Measurements from ENCODE around the gene CTSE.
"Not testable (repeated sequence)": the region's sequence is repeated elsewhere in the genome, so short reads cannot be mapped to it uniquely, and the experiment has no call there.

CTSE gene

DNA sequence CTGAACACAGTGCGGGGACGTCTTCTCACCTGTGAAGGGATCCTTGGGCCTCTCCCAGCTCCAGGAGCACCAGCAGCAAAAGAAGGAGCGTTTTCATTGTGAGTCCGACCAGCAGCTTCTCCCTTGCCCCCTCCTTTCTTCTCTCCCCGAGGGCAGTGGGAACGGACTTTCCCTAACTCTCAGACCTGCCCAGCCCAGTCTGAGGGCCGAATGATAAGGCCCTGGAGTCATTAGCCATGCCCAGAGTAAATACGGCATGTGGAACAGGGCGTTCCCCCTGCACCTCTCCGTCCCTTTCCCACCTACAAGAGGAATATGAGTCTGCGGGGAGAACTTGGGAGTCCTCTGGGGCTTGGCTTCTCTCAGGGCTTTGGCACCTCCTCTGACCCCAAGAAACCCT lies at the start of gene CTSE:
TSS of gene CTSE (minus strand) at position 201 of the 400 bp plus-strand sequence. CDS start at position 97, 104 bp downstream.
- DNase-seq (ENCODE audit: low spot score) = no peak

DNA sequence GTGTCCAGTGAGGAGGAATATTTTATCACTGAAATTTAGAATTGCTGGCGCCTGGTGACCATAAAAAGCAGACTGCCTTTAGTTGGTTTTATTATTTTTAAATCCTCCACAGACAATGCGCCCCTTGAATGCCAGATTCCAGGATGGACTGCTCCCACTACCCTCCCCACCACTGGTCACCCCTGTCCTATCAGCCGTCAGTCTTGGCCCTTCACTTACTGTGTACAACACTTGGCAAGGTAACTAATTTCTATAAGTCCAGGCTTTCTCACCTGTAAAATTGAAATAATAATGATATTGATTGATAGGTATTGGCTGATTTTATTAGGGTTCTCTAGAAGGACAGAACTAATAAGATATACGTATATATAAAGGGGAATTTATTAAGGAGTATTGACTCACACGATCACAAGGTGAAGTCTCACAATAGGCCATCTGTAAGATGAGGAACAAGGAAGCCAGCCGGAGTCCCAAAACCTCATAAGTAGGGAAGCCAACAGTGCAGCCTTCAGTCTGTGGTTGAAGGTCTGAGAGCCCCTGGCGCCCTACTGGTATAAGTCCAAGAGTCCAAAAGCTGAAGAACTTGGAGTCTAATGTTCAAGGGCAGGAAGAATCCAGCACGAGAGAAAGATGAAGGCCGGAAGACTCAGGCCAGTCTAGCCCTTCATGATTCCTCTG lies 47.1 kb upstream of the CTSE start:
- DNase-seq (ENCODE audit: low spot score) = no peak

DNA sequence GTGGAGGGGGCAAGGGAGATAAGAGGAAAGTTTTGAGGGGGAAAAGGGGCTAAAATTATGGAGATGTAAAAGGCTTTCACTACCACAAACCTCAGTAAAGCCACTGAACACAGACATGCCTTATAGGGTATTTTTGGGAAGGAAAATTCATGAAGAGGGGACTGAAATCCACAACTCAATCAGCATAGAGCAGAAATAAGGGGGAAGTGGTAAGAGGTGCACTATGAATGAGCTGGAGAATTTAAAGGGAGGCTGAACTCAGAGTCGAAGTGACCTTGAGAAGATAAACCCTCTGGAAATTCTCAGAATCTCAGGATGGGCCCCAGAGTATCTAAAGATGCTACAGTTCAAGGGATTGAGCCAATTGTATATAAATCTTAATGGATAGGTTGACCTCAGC lies 44.6 kb upstream of the CTSE start:
- DNase-seq (ENCODE audit: low spot score) = no peak

DNA sequence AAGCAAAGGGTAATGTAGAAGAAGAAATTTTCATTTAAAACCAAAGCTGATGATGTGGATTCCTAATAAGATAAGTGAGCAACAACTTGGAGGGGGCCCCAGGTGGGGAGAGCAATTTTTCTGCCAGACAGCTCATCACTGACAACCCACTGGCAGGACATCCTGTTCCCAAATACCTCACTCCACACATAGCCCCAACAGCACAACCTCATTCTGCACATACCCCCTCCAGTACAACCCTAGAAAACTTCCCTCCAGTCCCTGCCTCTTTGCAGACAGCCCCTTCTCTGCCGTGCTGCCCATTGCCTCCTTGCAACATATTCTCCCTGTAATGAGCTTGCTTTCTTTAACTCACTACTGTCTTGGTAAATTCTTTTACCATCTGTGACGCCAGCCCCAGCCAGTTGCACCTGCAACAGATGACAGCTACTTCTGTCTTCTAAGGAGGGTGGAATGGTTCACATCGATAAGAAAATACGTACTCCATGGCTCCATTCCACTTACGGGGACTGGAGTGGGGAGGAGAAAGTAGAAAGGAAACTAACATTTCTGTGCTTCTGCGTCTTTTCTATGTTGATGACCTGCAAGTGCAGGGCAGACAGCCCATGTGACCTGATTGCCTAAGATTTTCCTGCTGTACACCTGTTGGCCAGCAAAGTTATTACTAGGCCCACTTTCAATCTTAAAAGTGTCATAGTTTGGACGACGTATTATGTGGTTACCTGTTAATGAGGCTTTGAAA lies 44.0 kb upstream of the CTSE start:
- DNase-seq (ENCODE audit: low spot score) = no peak

DNA sequence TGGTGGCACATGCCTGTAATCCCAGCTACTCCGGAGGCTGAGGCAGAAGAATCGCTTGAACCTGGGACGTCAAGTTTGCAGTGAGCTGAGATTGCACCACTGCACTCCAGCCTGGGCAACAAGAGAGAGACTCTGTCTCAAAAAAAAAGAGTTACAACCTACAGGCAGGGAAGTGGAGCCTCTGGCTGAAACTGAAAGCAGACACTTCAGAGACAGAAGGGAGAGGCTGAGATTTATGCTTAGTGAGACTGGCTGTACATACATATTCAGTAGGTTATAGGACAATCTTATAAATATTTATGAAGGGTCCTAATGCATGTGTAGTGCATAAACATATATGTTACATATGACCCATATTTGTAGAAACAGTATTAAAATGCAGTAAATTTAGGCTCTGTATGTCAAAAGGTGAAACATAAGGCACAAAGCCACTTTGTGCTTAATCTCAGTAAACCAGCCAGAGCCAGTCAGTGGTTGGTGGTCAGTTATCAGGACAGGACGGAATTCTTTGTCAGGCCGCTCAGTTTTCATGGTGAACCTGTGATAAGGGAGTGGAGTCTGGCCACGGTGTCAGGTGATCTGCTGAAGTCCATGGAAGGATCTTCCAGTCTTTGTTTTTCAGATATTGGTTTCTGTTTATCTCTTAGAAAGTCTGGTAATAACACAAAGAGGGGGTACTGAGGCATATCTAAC lies 42.9 kb upstream of the CTSE start:
- no peak for DNase-seq (ENCODE audit: low spot score)

DNA sequence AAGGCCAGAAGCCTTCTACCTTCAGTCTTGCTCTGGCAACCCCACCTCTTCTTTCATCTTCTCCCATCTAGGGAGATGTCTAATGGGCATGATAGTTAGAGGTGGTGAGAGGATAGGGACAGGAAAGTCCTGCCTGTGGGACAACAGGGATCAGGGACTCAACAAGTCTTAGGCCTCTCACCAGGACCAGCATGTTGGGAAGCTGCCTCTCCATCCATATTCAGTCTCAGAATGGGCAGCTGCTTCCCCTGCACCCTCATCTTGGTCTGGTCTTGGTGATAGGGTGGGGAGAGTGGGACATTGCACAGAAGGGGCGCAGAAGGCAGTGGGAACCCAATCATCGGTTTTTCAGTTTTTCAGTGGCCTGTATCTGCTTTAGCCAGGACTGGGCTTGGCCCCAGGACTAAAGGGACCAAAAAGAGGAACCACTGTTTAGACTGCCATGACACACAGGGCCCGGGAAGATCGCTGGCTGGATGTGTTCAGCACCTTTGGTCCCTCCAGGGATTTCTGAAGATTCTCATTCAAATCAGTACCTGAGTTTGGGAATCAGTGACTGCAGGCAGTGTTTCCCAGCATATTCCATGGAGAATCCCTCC lies 42.0 kb upstream of the CTSE start:
- no peak for DNase-seq (ENCODE audit: low spot score)

DNA sequence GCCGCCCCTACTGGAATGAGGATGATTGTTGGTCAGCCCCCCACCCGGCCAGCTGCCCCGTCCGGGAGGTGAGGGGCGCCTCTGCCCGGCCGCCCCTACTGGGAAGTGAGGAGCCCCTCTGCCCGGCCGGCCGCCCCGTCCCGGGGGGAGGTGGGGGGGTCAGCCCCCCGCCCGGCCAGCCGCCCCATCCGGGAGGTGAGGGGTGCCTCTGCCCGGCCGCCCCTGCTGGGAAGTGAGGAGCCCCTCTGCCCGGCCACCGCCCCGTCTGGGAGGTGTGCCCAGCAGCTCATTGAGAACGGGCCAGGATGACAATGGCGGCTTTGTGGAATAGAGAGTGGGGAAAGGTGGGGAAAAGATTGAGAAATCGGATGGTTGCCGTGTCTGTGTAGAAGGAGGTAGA lies 40.8 kb upstream of the CTSE start:
- DNase-seq (ENCODE audit: low spot score) = not testable (repeated sequence)

DNA sequence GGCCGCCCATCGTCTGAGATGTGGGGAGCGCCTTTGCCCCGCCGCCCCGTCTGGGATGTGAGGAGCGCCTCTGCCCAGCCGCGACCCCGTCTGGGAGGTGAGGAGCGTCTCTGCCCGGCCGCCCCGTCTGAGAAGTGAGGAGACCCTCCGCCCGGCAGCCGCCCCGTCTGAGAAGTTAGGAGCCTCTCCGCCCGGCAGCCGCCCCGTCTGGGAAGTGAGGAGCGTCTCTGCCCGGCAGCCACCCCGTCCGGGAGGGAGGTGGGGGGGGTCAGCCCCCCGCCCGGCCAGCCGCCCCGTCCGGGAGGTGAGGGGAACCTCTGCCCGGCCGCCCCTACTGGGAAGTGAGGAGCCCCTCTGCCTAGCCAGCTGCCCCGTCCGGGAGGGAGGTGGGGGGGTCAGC lies 40.3 kb upstream of the CTSE start:
- not testable (repeated sequence) for DNase-seq (ENCODE audit: low spot score)

DNA sequence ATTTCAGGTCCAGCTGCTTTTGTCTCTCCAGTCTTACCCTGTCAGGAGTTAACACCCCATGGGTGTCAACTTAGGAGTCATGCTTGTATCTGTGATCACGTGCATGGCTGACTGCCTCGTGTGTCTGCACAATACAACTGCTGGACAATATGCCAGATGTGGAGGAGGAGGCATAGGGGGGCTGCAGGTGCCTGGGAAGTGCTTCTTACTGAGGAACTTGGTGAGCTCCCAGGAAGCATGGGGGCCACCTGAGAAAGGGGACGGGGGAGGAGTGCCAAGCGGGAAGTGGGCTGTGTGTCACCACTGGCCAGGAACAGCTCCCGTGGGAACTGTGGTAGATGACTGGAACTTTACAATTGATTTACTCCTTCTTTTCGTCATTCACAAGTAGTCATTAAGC lies 38.8 kb upstream of the CTSE start:
- DNase-seq (ENCODE audit: low spot score) = no peak

DNA sequence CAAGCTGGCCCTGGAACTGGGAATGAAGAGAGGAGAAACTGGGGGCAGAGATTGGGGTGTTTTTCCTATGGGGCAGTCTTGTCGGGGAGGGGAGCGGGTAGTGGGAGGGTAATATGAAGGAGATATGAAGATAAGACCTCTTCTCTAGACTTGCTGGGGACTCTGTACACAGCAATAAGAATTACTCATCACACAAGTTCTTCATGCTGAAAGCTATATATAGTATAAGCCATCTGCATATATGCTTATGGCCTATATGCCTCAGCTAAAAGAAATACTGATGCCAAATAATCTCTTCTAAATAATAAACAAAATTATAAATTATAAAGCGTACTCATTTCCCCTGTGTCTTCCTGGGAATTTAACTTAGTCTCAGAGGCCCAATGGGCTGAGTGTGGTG lies 37.1 kb upstream of the CTSE start:
- no peak for DNase-seq (ENCODE audit: low spot score)

DNA sequence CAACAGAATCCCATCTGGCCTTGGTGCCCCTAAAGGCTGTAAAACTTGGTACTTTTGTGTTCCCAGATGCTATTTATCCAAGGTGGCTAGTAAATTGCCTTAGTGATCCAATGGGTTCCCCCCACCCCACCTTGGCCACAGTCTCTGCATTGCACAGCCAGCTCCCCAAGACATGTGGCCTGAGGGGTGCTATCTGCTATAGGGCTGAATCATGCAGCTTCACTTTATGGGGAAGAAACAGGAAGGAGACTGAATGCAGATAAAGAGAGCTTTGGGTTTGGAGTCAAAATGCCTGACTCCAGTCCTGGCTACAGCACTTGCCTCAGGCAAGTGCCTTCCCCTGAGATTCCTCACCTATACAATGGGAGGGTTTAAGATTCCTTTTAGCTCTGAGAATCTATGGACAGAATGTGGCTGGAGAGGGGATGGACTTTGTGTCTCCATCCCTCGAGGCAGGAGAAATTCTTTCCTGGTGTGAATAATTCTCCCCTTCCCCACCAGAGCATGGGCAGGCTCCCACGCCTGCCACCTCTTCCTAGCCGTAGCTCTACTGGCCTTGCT lies 35.7 kb upstream of the CTSE start:
- DNase-seq (ENCODE audit: low spot score) = no peak

DNA sequence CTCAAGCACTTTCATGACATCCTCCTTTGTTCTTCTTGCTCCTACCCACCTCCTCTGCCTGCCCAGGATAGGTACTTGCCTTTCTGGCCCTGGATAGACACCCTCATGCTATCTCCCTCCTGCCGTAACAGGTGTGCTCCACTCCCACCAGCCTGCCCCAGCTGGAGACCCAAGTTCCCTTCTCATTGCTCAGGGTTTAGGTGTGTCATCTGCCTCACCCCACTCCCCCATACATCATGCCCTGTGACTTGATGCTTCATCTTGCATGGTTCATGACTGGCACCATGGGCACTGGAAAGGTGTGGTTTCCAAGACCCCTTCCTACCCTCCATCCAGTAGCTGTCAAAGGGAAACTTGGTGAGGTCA lies 35.2 kb upstream of the CTSE start:
- DNase-seq (ENCODE audit: low spot score) = no peak

DNA sequence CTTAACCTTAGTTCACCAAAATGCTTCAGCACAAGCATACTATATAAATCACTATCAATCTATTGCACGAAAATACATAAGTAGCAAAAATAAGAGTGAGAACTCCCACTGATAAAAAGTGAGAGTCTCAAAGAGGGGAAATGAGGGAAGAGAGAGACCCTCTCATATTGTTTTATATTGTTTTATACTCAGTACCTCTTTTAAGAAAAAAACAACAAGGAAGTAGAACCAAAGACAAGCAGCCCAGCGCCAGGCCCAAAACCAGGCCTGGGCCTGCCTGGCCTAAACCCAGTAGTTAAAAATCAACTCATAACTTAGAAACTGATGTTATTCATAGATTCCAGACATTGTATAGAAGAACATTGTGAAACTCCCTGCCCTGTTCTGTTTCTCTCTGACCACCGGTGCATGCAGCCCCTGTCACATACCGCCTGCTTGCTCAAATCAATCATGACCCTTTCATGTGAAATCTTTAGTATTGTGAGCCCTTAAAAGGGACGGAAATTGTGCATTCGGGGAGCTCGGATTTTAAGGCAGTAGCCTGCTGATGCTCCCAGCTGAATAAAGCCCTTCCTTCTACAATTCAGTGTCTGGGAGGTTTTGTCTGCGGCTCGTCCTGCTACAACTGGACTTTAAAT lies 34.7 kb upstream of the CTSE start:
- DNase-seq (ENCODE audit: low spot score) = not testable (repeated sequence)

DNA sequence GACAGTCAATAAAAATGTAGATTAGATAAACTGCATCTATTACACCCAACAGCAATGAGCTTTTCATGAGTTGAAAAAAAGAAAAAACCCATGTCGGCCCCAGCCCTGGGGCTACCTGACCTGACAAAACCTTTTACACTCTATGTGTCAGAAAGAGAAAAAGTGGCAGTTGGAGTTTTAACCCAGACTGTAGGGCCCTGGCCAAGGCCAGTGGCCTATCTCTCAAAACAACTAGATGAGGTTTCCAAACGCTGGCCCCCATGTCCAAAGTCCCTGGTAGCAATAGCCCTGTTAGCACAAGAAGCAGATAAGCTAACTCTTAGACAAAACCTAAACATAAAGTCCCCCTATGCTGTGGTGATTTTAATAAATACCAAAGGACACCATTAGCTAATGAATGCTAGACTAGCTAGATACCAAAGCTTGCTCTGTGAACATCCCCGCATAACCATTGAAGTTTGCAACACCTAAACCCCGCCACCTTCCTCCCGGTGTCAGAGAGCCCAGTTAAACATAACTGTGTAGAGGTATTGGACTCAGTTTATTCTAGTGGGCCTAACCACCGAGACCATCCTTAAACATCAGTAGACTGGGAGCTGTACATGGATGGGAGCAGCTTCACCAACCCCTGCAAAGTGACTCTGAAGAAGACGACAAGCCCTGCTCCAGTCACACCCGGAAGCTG lies 32.1 kb upstream of the CTSE start:
- not testable (repeated sequence) for DNase-seq (ENCODE audit: low spot score)

DNA sequence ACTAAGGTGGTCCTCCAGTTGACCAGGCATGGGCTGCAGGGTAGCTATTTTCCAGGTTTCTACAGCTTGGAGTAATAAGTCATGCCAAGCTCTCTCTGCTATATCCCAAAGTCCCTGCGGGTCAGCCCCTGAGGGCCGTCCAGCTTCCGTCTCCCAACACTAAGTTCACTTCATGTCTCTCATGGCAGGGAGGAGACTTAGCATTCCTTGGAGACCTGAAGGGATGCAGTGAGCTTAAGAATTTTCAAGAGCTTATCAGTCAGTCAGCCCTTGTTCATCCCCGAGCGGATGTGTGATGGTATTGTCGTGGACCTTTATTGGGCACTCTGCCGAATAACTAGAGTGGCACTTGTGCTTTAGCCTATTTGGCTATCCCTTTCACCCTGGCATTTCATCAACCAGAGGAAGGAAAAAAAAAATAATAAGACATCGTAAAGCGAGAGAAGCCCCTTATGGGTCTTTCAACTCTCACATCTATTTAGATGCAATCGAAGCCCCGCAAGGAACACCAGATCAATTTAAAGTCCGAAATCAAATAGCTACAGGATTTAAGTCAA lies 31.5 kb upstream of the CTSE start:
- not testable (repeated sequence) for DNase-seq (ENCODE audit: low spot score)

DNA sequence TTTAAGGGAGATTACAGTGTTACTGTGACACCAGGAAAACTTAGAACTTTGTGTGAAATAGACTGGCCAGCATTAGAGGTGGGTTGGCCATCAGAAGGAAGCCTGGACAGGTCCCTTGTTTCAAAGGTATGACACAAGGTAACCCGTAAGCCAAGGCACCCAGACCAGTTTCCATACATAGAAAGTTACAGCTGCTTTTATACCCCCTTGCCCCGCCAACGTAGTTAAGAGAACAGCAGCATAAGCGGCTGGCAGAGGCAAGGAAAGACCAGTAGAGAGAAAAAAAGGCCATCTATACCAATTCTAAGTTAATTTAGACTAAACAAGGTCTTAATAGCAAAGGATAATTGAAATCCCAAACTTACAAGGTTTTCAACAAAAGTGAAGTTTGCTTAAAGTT lies 29.9 kb upstream of the CTSE start:
- DNase-seq (ENCODE audit: low spot score) = not testable (repeated sequence)

DNA sequence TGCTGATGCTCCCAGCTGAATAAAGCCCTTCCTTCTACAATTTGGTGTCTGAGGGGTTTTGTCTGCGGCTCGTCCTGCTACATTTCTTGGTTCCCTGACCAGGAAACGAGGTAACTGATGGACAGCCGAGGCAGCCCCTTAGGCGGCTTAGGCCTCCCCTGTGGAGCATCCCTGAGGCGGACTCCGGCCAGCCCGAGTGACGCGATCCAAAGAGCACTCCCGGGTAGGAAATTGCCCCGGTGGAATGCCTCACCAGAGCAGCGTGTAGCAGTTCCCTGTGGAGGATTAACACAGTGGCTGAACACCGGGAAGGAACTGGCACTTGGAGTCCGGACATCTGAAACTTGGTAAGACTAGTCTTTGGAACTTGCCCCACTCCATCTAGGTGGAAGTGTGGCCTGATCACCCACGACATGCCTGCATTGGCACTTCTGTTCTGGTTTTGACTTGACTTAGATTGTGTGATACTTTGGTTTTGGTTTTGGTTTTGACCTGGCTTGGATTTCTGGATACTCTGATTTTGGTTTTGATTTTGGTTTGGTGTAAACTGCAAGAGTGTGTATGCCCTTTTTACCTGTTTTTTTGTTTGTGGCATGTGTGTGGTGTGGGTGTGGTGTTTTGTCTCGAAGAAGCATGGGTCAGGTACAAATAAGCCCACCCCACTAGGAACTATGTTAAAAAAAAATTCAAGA lies 29.4 kb upstream of the CTSE start, which contains the start of gene RHEX:
TSS of gene RHEX (plus strand) at position 255 of the 692 bp plus-strand sequence. CDS start 44,656 bp downstream, outside the sequence.
- DNase-seq (ENCODE audit: low spot score) = not testable (repeated sequence)

DNA sequence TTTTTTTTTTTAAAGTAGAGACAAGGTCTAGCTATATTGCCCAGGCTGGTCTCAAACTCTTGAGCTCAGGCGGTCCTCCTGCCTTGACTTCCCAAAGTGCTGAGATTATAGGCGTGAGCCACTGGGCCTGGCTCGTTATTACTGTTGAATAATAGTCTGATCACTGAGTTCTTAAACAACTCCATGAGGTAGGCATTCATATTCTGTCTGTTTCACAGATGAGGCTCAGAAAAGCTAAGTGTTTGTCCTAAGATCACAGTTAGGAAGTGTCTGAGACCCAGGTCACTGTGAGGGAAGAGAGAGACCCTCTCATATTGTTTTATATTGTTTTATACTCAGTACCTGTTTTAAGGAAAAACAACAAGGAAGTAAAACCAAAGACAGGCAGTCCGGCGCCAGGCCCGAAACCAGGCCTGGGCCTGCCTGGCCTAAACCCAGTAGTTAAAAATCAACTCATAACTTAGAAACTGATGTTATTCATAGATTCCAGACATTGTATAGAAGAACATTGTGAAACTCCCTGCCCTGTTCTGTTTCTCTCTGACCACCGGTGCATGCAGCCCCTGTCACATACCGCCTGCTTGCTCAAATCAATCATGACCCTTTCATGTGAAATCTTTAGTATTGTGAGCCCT lies 28.7 kb upstream of the CTSE start:
- DNase-seq (ENCODE audit: low spot score) = not testable (repeated sequence)

DNA sequence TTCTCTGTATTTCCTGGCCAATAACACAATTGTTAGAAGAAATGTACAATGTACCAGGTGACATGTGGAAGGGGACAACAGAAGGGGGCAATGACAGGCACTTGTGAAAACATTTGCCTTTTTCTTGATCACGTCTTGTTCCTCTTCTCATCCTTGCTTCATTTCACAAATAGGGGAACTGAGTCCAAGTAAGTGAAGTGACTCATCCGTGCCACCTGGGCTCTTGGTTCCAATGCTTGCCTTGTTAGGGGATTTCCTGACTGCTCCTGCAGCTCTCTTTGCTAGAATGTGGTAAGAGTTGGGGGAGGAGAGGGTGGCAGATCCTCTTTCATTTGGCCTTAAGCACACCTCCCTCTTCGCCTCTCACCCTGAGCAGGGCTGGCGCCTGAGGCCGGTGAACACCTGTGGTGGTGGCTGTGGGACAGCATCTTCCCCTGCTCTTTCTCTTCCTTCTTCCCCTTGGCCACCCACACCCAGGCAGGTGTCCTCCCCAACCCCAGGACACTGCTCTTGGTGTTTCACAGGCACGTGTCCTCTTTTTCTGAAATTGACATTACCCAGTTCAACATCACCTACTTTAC lies 27.1 kb upstream of the CTSE start:
- peak; percentile 44 for DNase-seq (ENCODE audit: low spot score)

Data from CD4-positive, alpha-beta T cell treated with Interleukin-15 for 4 hours (primary cell).